Hepatocyte (in vitro differentiated cells): ENCODE measurements around the gene SARDH.

ENCODE experiments used
- CTCF ChIP-seq: fragments of 200-600 bp; sonication (generic); IDR thresholded peaks from 2 replicates; pipeline ENCODE4 v1.5.1; 2016; ENCODE audit warnings: antibody characterized with exemption, mild to moderate bottlenecking; ENCODE audit not compliant: poor library complexity
- EZH2 ChIP-seq: fragments of 200-600 bp; sonication (generic); IDR thresholded peaks from 2 replicates; pipeline ENCODE4 v1.6.1; 2016; ENCODE audit warnings: antibody characterized with exemption, mild to moderate bottlenecking, borderline replicate concordance
- EZH2phosphoT487 ChIP-seq: fragments of 200-600 bp; sonication (generic); IDR thresholded peaks from one replicate; pipeline ENCODE4 v1.6.1; 2018; ENCODE audit warnings: antibody characterized with exemption, mild to moderate bottlenecking, low read depth, moderate library complexity; ENCODE audit not compliant: unreplicated experiment, severe bottlenecking

DNA sequence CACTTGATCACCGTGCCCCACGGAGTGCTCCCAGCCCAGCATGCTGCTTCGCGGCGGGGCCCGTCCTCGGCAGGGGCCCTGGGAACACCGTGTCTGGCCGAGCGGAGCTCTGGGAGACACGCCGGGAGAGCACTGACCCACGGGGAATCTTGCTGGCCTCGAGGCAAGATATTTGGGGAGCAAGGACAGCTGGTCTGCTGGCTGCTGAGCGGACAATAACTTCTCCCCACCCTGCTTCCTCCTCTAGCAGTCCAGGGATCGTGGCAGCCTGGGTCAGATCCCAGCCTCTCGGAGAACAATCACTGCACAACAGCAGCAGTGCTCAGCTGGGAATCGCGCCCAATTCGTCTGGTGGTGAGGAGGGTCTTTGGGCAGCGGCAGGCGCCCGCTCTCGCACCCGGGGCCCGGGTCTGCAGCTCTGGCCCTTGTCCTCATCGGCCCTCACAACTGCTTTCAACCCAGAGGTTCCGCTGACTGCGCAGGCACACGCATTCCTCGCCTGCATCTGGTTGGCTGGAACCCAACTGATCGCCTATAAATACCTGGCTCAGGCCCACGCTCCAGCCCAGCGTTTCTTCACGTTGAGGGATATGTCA lies 58.6 kb downstream of the SARDH start:
- TF ChIP-seq CTCF (no peak), EZH2 (no peak), EZH2phosphoT487 (no peak)
